Neural crest cell (in vitro differentiated cells): ENCODE data around the gene ADGRG7. TPM values are rescaled to one million over a fixed set of nuclear protein-coding genes. Genes with fewer than 3 reads are reported as not detected.

Experiments used
- DNase-seq: peaks from one replicate; pipeline ENCODE4 v3.0.0; 2021; ENCODE audit warnings: low read depth, mixed read lengths, low spot score
- H3K27ac Mint-ChIP-seq: one replicate; pipeline ENCODE4 v1.8.0; 2021; ENCODE audit warnings: mild to moderate bottlenecking, mixed read lengths; ENCODE audit not compliant: unreplicated experiment
- H3K27me3 Mint-ChIP-seq: 2 replicates; pipeline ENCODE4 v1.8.0; 2021; ENCODE audit warnings: low read depth, mild to moderate bottlenecking, mixed read lengths
- H3K36me3 Mint-ChIP-seq: 2 replicates; pipeline ENCODE4 v1.8.0; 2021; ENCODE audit warnings: low read depth, mild to moderate bottlenecking, mixed read lengths
- H3K4me1 Mint-ChIP-seq: 2 replicates; pipeline ENCODE4 v1.8.0; 2021; ENCODE audit warnings: mixed read lengths
- H3K4me3 Mint-ChIP-seq: one replicate; pipeline ENCODE4 v1.8.0; 2021; ENCODE audit warnings: mild to moderate bottlenecking, mixed read lengths
- H3K9me3 Mint-ChIP-seq: 2 replicates; pipeline ENCODE4 v1.8.0; 2021; ENCODE audit warnings: mixed read lengths
- CTCF ChIP-seq: fragments of 200-600 bp; sonication (generic); conservative IDR thresholded peaks from 2 replicates; pipeline ENCODE4 v1.5.0; 2021; ENCODE audit warnings: antibody characterized with exemption, mild to moderate bottlenecking
- total RNA-seq: library from RNA; stranded (reverse); gene quantifications from 2 replicates; pipeline ENCODE4 v1.2.1, GENCODE V29; 2021

Gene ADGRG7
- total RNA-seq, 1 donor from 2014 or later, result not detected

GRCh38 chr3:100703865-100704264 is 94.5 kb downstream of the ADGRG7 start:
- Mint-ChIP-seq H3K4me1 (peaks cover 3% of the 10 kb centered on the region), H3K4me3 (no peak overlapping the region), H3K27me3 (peaks cover 91% of the 10 kb centered on the region), H3K27ac (no peak overlapping the region), H3K36me3 (peaks cover 3% of the 10 kb centered on the region), H3K9me3 (peaks cover 4% of the 10 kb centered on the region)
- DNase-seq, result no peak
- TF ChIP-seq CTCF, result no peak

GRCh38 chr3:100706365-100706764 is 97.0 kb downstream of the ADGRG7 start:
- no peak for TF ChIP-seq CTCF
- Mint-ChIP-seq H3K9me3 (peaks cover 7% of the 10 kb centered on the region), H3K27ac (no peak overlapping the region), H3K4me3 (no peak overlapping the region), H3K4me1 (peaks cover 14% of the 10 kb centered on the region), H3K36me3 (peaks cover 11% of the 10 kb centered on the region), H3K27me3 (peaks cover 71% of the 10 kb centered on the region)
- DNase-seq, result no peak

- DNase-seq, result no peak
- H3K27ac Mint-ChIP-seq, result peak overlapping the region; percentile 95
- peak overlapping the region; percentile 92 for H3K4me3 Mint-ChIP-seq
- peaks cover 26% of the 10 kb centered on the region for H3K4me1 Mint-ChIP-seq
- TF ChIP-seq CTCF, result no peak
- peaks cover 12% of the 10 kb centered on the region for H3K36me3 Mint-ChIP-seq
- peaks cover 7% of the 10 kb centered on the region for H3K9me3 Mint-ChIP-seq
- H3K27me3 Mint-ChIP-seq, result peaks cover 52% of the 10 kb centered on the region
Observed at GRCh38 chr3:100708644-100708988, 99.2 kb downstream of the ADGRG7 start.

- Mint-ChIP-seq H3K4me1 (peaks cover 26% of the 10 kb centered on the region), H3K27me3 (peaks cover 46% of the 10 kb centered on the region), H3K4me3 (peak within 1 kb of the TSS; percentile 92), H3K27ac (peak within 1 kb of the TSS; percentile 96), H3K9me3 (peaks cover 7% of the 10 kb centered on the region), H3K36me3 (peaks cover 13% of the 10 kb centered on the region)
- no peak for TF ChIP-seq CTCF
- DNase-seq, result peak; percentile 95
Observed at GRCh38 chr3:100708989-100709841, 99.8 kb downstream of the ADGRG7 start, which contains the start of gene TFG. TFG (plus strand) TSS chr3:100709494; CDS start chr3:100713686, 4,192 bp downstream.

- peaks cover 44% of the 10 kb centered on the region for H3K27me3 Mint-ChIP-seq
- peak; percentile 52 for DNase-seq
- peak overlapping the region; percentile 82 for H3K4me3 Mint-ChIP-seq
- H3K9me3 Mint-ChIP-seq, result peaks cover 7% of the 10 kb centered on the region
- peaks cover 26% of the 10 kb centered on the region for H3K4me1 Mint-ChIP-seq
- peaks cover 14% of the 10 kb centered on the region for H3K36me3 Mint-ChIP-seq
- H3K27ac Mint-ChIP-seq, result peak overlapping the region; percentile 96
- TF ChIP-seq CTCF, result no peak
Observed at GRCh38 chr3:100709842-100710260, 100.5 kb downstream of the ADGRG7 start.
